ENCODE results near the gene CCDC74B.
"Not testable (repeated sequence)": the region's sequence is repeated elsewhere in the genome, so short reads cannot be mapped to it uniquely, and the experiment has no call there.

CCDC74B gene

GRCh38 chr2:130148515-130148914, 3.6 kb upstream of the CCDC74B start:
- not testable (repeated sequence) for DNase-seq

- not testable (repeated sequence) for DNase-seq
Measured at GRCh38 chr2:130143266-130144039, 1.5 kb downstream of the CCDC74B start.

- DNase-seq, result not testable (repeated sequence)
Measured at GRCh38 chr2:130142396-130143265, 2.3 kb downstream of the CCDC74B start.

- not testable (repeated sequence) for DNase-seq
Measured at GRCh38 chr2:130141645-130142370, 3.1 kb downstream of the CCDC74B start.

- not testable (repeated sequence) for DNase-seq
Measured at GRCh38 chr2:130141002-130141401, 3.9 kb downstream of the CCDC74B start.

GRCh38 chr2:130140516-130140915, 4.4 kb downstream of the CCDC74B start:
- DNase-seq, result not testable (repeated sequence)

- DNase-seq, result not testable (repeated sequence)
Measured at GRCh38 chr2:130139331-130140280, 5.3 kb downstream of the CCDC74B start.

GRCh38 chr2:130138841-130139251, 6.1 kb downstream of the CCDC74B start:
- DNase-seq, result not testable (repeated sequence)

GRCh38 chr2:130138326-130138725, 6.6 kb downstream of the CCDC74B start:
- DNase-seq, result not testable (repeated sequence)

- not testable (repeated sequence) for DNase-seq
Measured at GRCh38 chr2:130137118-130137517, 7.8 kb downstream of the CCDC74B start.

- not testable (repeated sequence) for DNase-seq
Measured at GRCh38 chr2:130136546-130136945, 8.4 kb downstream of the CCDC74B start.

- no peak for DNase-seq
Measured at GRCh38 chr2:130135692-130136541, 9.0 kb downstream of the CCDC74B start.

GRCh38 chr2:130129120-130129829, 15.6 kb downstream of the CCDC74B start, which contains the start of gene POTEF:
Gene POTEF (minus strand): TSS chr2:130129222. CDS start chr2:130120515, 8,707 bp downstream.
- DNase-seq, result not testable (repeated sequence)

- DNase-seq, result not testable (repeated sequence)
Measured at GRCh38 chr2:130128464-130128863, 16.4 kb downstream of the CCDC74B start.

GRCh38 chr2:130127726-130128125, 17.2 kb downstream of the CCDC74B start:
- DNase-seq, result not testable (repeated sequence)

- not testable (repeated sequence) for DNase-seq
Measured at GRCh38 chr2:130120924-130121323, 24.0 kb downstream of the CCDC74B start.

- DNase-seq, result not testable (repeated sequence)
Measured at GRCh38 chr2:130102597-130103363, 42.1 kb downstream of the CCDC74B start.

Measured in CD4-positive, alpha-beta T cell treated with Interleukin-15 for 1 hour (primary cell).